IMR-90 (cell line): ENCODE measurements around the gene GCGR. TPM values are rescaled to one million over a fixed set of nuclear protein-coding genes. Genes with fewer than 3 reads are reported as not detected.

Source experiments
- ATAC-seq: fragments of 200-7000 bp; cut with Tn5 transposase; 2 replicates; pipeline ENCODE4 v1.9.1; 2020; ENCODE audit warnings: low read depth, mild to moderate bottlenecking, moderate library complexity
- BruUV-seq: library from RNA; stranded (reverse); fragments of 400-500 nt; replicated peaks from 2 replicates; lab custom pipeline; 2021; lab: Mats Ljungman, UMichigan
- CTCF ChIA-PET: fragments of 300-600 bp; formaldehyde crosslinking; extraction: SDS; loops from one replicate; lab custom pipeline; 2021; ENCODE audit warnings: antibody characterized with exemption; lab: Yijun Ruan, JAX
- POLR2A ChIA-PET: fragments of 300-600 bp; sonication (Branson Sonifier 250); formaldehyde crosslinking; loops from one replicate; lab custom pipeline; 2022; ENCODE audit warnings: antibody characterized with exemption; ENCODE audit not compliant: unreplicated experiment; lab: Charles Lee
- DNase-seq: peaks from one replicate; pipeline ENCODE4 v3.0.0; 2013
- H2AFZ ChIP-seq: replicated peaks from 2 replicates; pipeline ENCODE3; 2013; ENCODE audit warnings: low read length, mild to moderate bottlenecking; ENCODE audit not compliant: poor library complexity
- H2AK5ac ChIP-seq: 2 replicates; pipeline ENCODE4 v1.6.1; 2013; ENCODE audit warnings: low read depth, low read length, inconsistent platforms
- H2AK9ac ChIP-seq: replicated peaks from 2 replicates; pipeline ENCODE3; 2013; ENCODE audit warnings: mild to moderate bottlenecking, low read depth, low read length, moderate library complexity; ENCODE audit not compliant: poor library complexity
- H2BK120ac ChIP-seq: 2 replicates; pipeline ENCODE4 v1.6.1; 2013; ENCODE audit warnings: low read depth, low read length, inconsistent platforms
- H2BK15ac ChIP-seq: 3 replicates; pipeline ENCODE4 v1.6.1; 2013; ENCODE audit warnings: low read depth, low read length, inconsistent platforms
- H2BK20ac ChIP-seq: 2 replicates; pipeline ENCODE4 v1.6.1; 2013; ENCODE audit warnings: low read depth, mild to moderate bottlenecking, inconsistent platforms, low read length, moderate library complexity
- H2BK5ac ChIP-seq: 2 replicates; pipeline ENCODE4 v1.6.1; 2013; ENCODE audit warnings: mild to moderate bottlenecking, low read depth, low read length, inconsistent platforms; ENCODE audit not compliant: poor library complexity, severe bottlenecking
- H3K14ac ChIP-seq: replicated peaks from 2 replicates; pipeline ENCODE4 v1.6.1; 2013; ENCODE audit warnings: low read depth, low read length, inconsistent platforms
- H3K18ac ChIP-seq: 2 replicates; pipeline ENCODE4 v1.6.1; 2013; ENCODE audit warnings: low read depth, low read length, control low read depth
- H3K23ac ChIP-seq: 2 replicates; pipeline ENCODE4 v1.6.1; 2013; ENCODE audit warnings: low read depth, low read length, inconsistent platforms
- H3K27ac ChIP-seq: 2 replicates; pipeline ENCODE4 v1.5.1; 2013; ENCODE audit warnings: mild to moderate bottlenecking, control low read depth, low read length; ENCODE audit not compliant: insufficient read depth
- H3K27me3 ChIP-seq: 2 replicates; pipeline ENCODE4 v1.6.1; 2013; ENCODE audit warnings: low read length; ENCODE audit not compliant: control insufficient read depth, insufficient read depth
- H3K36me3 ChIP-seq: 2 replicates; pipeline ENCODE4 v1.6.1; 2013; ENCODE audit warnings: low read length, mixed read lengths; ENCODE audit not compliant: control insufficient read depth, insufficient read depth
- H3K4ac ChIP-seq: 2 replicates; pipeline ENCODE4 v1.6.1; 2013; ENCODE audit warnings: low read depth, low read length, inconsistent platforms
- H3K4me1 ChIP-seq: 2 replicates; pipeline ENCODE4 v1.6.1; 2013; ENCODE audit warnings: low read length, mixed read lengths; ENCODE audit not compliant: control insufficient read depth, insufficient read depth
- H3K4me2 ChIP-seq: 2 replicates; pipeline ENCODE4 v1.6.1; 2013; ENCODE audit warnings: low read depth, mild to moderate bottlenecking, control low read depth, low read length, moderate library complexity
- H3K4me3 ChIP-seq: 2 replicates; pipeline ENCODE4 v1.5.1; 2013; ENCODE audit warnings: low read depth, mild to moderate bottlenecking, control low read depth, low read length, moderate library complexity; ENCODE audit not compliant: insufficient read depth
- H3K56ac ChIP-seq: 2 replicates; pipeline ENCODE4 v1.6.1; 2013; ENCODE audit warnings: low read length, inconsistent platforms; ENCODE audit not compliant: insufficient read depth; ENCODE audit errors: extremely low read depth
- H3K79me1 ChIP-seq, 2 experiments: 2 replicates each; pipeline ENCODE4 v1.6.1; 2013; ENCODE audit warnings: low read length in 2 of 2, inconsistent platforms in 1 of 2, low read depth in 1 of 2
- H3K9ac ChIP-seq: 2 replicates; pipeline ENCODE4 v1.6.1; 2013; ENCODE audit warnings: low read depth, low read length, control low read depth
- H3K9me1 ChIP-seq: 2 replicates; pipeline ENCODE4 v1.6.1; 2013; ENCODE audit warnings: low read length, inconsistent platforms; ENCODE audit not compliant: insufficient read depth
- H3K9me3 ChIP-seq: 2 replicates; pipeline ENCODE4 v1.6.1; 2013; ENCODE audit warnings: low read length; ENCODE audit not compliant: control insufficient read depth, insufficient read depth
- H4K20me1 ChIP-seq: 2 replicates; pipeline ENCODE4 v1.6.1; 2013; ENCODE audit warnings: low read length, inconsistent platforms; ENCODE audit not compliant: insufficient read depth
- H4K5ac ChIP-seq: 2 replicates; pipeline ENCODE4 v1.6.1; 2013; ENCODE audit warnings: mild to moderate bottlenecking, low read depth, low read length, control low read depth
- H4K8ac ChIP-seq, 2 experiments: 2 replicates each; pipeline ENCODE4 v1.6.1; 2013; ENCODE audit warnings: low read depth in 2 of 2, low read length in 2 of 2, control low read depth in 1 of 2, inconsistent platforms in 1 of 2
- H4K91ac ChIP-seq: 2 replicates; pipeline ENCODE4 v1.6.1; 2013; ENCODE audit warnings: low read depth, low read length, inconsistent platforms; ENCODE audit not compliant: insufficient read depth
- BHLHE40 ChIP-seq: fragments of 150-350 bp; IDR thresholded peaks from 2 replicates; pipeline ENCODE4 v1.6.1; 2016; ENCODE audit warnings: mild to moderate bottlenecking, low read depth, low read length
- CEBPB ChIP-seq: IDR thresholded peaks from 2 replicates; pipeline ENCODE4 v1.6.1; 2012; ENCODE audit warnings: low read depth, low read length, improper control_type of control experiment
- CHD1 ChIP-seq: IDR thresholded peaks from 2 replicates; pipeline ENCODE4 v1.6.1; 2012; ENCODE audit warnings: low read depth, low read length, improper control_type of control experiment
- FOS ChIP-seq: fragments of 150-350 bp; IDR thresholded peaks from 2 replicates; pipeline ENCODE4 v1.6.1; 2016; ENCODE audit warnings: low read depth, low read length
- MAFK ChIP-seq: IDR thresholded peaks from 2 replicates; pipeline ENCODE4 v1.6.1; 2012; ENCODE audit warnings: low read depth, low read length, improper control_type of control experiment
- MAZ ChIP-seq: IDR thresholded peaks from 2 replicates; pipeline ENCODE4 v1.6.1; 2012; ENCODE audit warnings: low read depth, mild to moderate bottlenecking, low read length, improper control_type of control experiment, moderate library complexity, borderline replicate concordance
- MXI1 ChIP-seq: IDR thresholded peaks from 2 replicates; pipeline ENCODE4 v1.6.1; 2012; ENCODE audit warnings: low read depth, mild to moderate bottlenecking, low read length, moderate library complexity, borderline replicate concordance
- NFE2L2 ChIP-seq: fragments of 150-350 bp; IDR thresholded peaks from 2 replicates; pipeline ENCODE4 v1.6.1; 2016; ENCODE audit warnings: low read depth, mild to moderate bottlenecking, low read length
- POLR2A ChIP-seq: IDR thresholded peaks from 2 replicates; pipeline ENCODE4 v1.6.1; 2012; ENCODE audit warnings: mild to moderate bottlenecking, low read depth, low read length
- RAD21 ChIP-seq: IDR thresholded peaks from 2 replicates; pipeline ENCODE4 v1.6.1; 2012; ENCODE audit warnings: low read length, improper control_type of control experiment
- RCOR1 ChIP-seq: IDR thresholded peaks from 2 replicates; pipeline ENCODE4 v1.6.1; 2012; ENCODE audit warnings: mild to moderate bottlenecking, low read length, improper control_type of control experiment; ENCODE audit not compliant: insufficient replicate concordance
- RFX5 ChIP-seq: IDR thresholded peaks from 2 replicates; pipeline ENCODE4 v1.8.0; 2012; ENCODE audit warnings: low read depth, mild to moderate bottlenecking, low read length, moderate library complexity
- SMC3 ChIP-seq: fragments of 150-350 bp; IDR thresholded peaks from 2 replicates; pipeline ENCODE4 v1.6.1; 2016; ENCODE audit warnings: low read depth, mild to moderate bottlenecking, antibody characterized with exemption, low read length, moderate library complexity
- WGBS, 2 experiments: methylation state at CpG; one replicate each; pipeline versions ENCODE4 v1.1.5 to v1.1.7; 2013; ENCODE audit warnings: missing lambda C conversion rate in 2 of 2; ENCODE audit not compliant: insufficient read length in 1 of 2; ENCODE audit errors: extremely low coverage in 2 of 2; 5-methylcytosine and 5-hydroxymethylcytosine counted together
- dilution Hi-C: fragments of 300-500 bp; cut with HindIII; formaldehyde crosslinking; loops from one replicate; pipeline ENCODE4 v1.14.3; 2018; ENCODE audit warnings: low sequenced_read_pairs; ENCODE audit not compliant: unreplicated experiment
- in situ Hi-C: fragments of 300-500 bp; cut with MboI; formaldehyde crosslinking; loops from 3 replicates; pipeline ENCODE4 v1.14.3; 2019; ENCODE audit warnings: low sequenced_read_pairs, inconsistent platforms, mixed read lengths
- intact Hi-C: fragments of 100-400 bp; cut with micrococcal nuclease; formaldehyde crosslinking; loops from 2 replicates; pipeline ENCODE4 v1.10.0; 2022
- polyA plus RNA-seq, 3 experiments: library from polyadenylated mRNA; depleted of rRNA; stranded (reverse); fragments of >200 nt; gene quantifications; 2 replicates each; pipeline ENCODE4 v1.2.3, GENCODE V29; 2012; ENCODE audit warnings: low replicate concordance in 1 of 3
- total RNA-seq: library from RNA; depleted of rRNA; stranded (reverse); fragments of >200 nt; gene quantifications from 2 replicates; pipeline ENCODE4 v1.2.3, GENCODE V29; 2012
- TF ChIP-seq, protein P1 (sequence below): fragments of 150-350 bp; IDR thresholded peaks from 2 replicates; pipeline ENCODE4 v1.6.1; 2016; ENCODE audit warnings: low read depth, mild to moderate bottlenecking, low read length, moderate library complexity, borderline replicate concordance
- TF ChIP-seq, protein P2 (sequence below): conservative IDR thresholded peaks from 2 replicates; pipeline ENCODE4 v1.5.1; 2012; ENCODE audit warnings: mild to moderate bottlenecking, low read depth, low read length, improper control_type of control experiment
- TF ChIP-seq, protein P3 (sequence below): fragments of 150-350 bp; IDR thresholded peaks from 2 replicates; pipeline ENCODE4 v1.6.1; 2017; ENCODE audit warnings: mild to moderate bottlenecking, antibody characterized with exemption, low read length, low read depth

Gene GCGR
- total and polyA plus RNA-seq, 2 of the 4 experiments (the other 2 are of a cell fraction): not detected

DNA sequence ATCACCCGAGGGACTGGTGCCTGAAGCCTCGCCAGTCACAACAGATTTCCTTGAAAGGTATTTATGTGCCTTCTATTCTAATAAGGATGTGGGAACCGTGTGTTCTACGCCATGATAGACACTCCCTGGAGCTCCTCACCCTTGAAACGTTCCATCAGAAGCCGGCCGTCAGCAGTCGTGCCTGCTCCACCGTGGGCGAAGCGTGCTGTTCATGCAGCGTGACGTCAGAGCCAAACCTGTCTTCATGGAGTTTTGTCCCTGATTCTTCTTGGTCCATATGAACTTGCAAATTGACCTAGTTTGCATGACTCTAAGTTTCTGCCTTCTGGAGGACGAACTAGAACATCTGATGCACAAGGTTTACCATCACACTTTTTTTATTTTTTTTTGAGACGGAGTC lies 35.4 kb downstream of the GCGR start:
- Histone ChIP-seq H3K4me3 (no peak overlapping the region), H2BK5ac (no peak overlapping the region), H4K5ac (no peak overlapping the region), H3K56ac (no peak overlapping the region), H4K91ac (no peak overlapping the region), H3K14ac (no peak overlapping the region), H4K8ac (no peak overlapping the region), H3K23ac (no peak overlapping the region), H3K27me3 (no peaks in the 10 kb centered on the region), H2AK9ac (no peak overlapping the region), H3K27ac (no peak overlapping the region), H3K36me3 (peaks cover 22% of the 10 kb centered on the region), H3K4me1 (no peaks in the 10 kb centered on the region; the same call in 1 of the 2 replicates), H4K20me1 (peaks cover 19% of the 10 kb centered on the region), H3K79me1 (peaks cover 2 to 4% of the 10 kb centered on the region in 2 experiments; a peak in 3 of 4 replicates), H3K9me3 (no peaks in the 10 kb centered on the region), H2BK15ac (no peak overlapping the region), H3K4me2 (no peak overlapping the region), H3K9ac (no peak overlapping the region), H3K9me1 (peaks cover 6% of the 10 kb centered on the region; the same call in 1 of the 2 replicates), H2BK120ac (no peak overlapping the region), H3K18ac (no peak overlapping the region), H2AFZ (no peak overlapping the region), H3K4ac (no peak overlapping the region), H2AK5ac (no peak overlapping the region), H2BK20ac (no peak overlapping the region)
- no peak for ATAC-seq
- no peak for DNase-seq
- BruUV-seq: no TSS peak
- ChIA-PET CTCF (no interaction called here), POLR2A (no interaction called here)
- intact Hi-C loops (no loop called here), dilution Hi-C loops (no loop called here), in situ Hi-C loops (no loop called here)
- TF ChIP-seq, protein P1, sequence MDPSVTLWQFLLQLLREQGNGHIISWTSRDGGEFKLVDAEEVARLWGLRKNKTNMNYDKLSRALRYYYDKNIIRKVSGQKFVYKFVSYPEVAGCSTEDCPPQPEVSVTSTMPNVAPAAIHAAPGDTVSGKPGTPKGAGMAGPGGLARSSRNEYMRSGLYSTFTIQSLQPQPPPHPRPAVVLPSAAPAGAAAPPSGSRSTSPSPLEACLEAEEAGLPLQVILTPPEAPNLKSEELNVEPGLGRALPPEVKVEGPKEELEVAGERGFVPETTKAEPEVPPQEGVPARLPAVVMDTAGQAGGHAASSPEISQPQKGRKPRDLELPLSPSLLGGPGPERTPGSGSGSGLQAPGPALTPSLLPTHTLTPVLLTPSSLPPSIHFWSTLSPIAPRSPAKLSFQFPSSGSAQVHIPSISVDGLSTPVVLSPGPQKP: no peak
- TF ChIP-seq MAZ: no peak
- no peak for TF ChIP-seq FOS
- no peak for TF ChIP-seq RAD21
- TF ChIP-seq MXI1: no peak
- TF ChIP-seq, protein P2, sequence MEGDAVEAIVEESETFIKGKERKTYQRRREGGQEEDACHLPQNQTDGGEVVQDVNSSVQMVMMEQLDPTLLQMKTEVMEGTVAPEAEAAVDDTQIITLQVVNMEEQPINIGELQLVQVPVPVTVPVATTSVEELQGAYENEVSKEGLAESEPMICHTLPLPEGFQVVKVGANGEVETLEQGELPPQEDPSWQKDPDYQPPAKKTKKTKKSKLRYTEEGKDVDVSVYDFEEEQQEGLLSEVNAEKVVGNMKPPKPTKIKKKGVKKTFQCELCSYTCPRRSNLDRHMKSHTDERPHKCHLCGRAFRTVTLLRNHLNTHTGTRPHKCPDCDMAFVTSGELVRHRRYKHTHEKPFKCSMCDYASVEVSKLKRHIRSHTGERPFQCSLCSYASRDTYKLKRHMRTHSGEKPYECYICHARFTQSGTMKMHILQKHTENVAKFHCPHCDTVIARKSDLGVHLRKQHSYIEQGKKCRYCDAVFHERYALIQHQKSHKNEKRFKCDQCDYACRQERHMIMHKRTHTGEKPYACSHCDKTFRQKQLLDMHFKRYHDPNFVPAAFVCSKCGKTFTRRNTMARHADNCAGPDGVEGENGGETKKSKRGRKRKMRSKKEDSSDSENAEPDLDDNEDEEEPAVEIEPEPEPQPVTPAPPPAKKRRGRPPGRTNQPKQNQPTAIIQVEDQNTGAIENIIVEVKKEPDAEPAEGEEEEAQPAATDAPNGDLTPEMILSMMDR: no peak
- no peak for TF ChIP-seq NFE2L2
- TF ChIP-seq RFX5: no peak
- TF ChIP-seq BHLHE40: no peak
- TF ChIP-seq, protein P3, sequence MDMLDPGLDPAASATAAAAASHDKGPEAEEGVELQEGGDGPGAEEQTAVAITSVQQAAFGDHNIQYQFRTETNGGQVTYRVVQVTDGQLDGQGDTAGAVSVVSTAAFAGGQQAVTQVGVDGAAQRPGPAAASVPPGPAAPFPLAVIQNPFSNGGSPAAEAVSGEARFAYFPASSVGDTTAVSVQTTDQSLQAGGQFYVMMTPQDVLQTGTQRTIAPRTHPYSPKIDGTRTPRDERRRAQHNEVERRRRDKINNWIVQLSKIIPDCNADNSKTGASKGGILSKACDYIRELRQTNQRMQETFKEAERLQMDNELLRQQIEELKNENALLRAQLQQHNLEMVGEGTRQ: no peak
- no peak for TF ChIP-seq CHD1
- no peak for TF ChIP-seq CEBPB
- no peak for TF ChIP-seq POLR2A
- no peak for TF ChIP-seq MAFK
- no peak for TF ChIP-seq RCOR1
- TF ChIP-seq SMC3: no peak
- WGBS, 2 experiments: 91% methylated on average over 11 of the region's 15 CpGs; no CpG with 5 or more reads in 1 of the 2 experiments
